Activated CD8-positive, alpha-beta memory T cell treated with anti-CD3 and anti-CD28 coated beads, Interleukin-2, amount 10 ng/mL, durations not matched to agents 7 days and 5 days (primary cell): ENCODE measurements around the gene RNF152. TPM values are rescaled to one million over a fixed set of nuclear protein-coding genes. Genes with fewer than 3 reads are reported as not detected.

ENCODE experiments used
- ATAC-seq: fragments of 150-1000 bp; cut with Tn5 transposase; one replicate; pipeline ENCODE4 v1.10.0; 2021; ENCODE audit warnings: moderate library complexity
- CTCF ChIA-PET: fragments of 350-600 bp; sonication (Branson Sonifier 250); formaldehyde crosslinking; loops from one replicate; lab custom pipeline; 2021; ENCODE audit warnings: antibody characterized with exemption; lab: Charles Lee
- DNase-seq: peaks from one replicate; pipeline ENCODE4 v3.0.0-alpha.2; 2020
- H3K27ac Mint-ChIP-seq: one replicate; pipeline ENCODE4 v1.8.0; 2021; ENCODE audit warnings: mild to moderate bottlenecking, mixed read lengths
- H3K27me3 Mint-ChIP-seq: one replicate; pipeline ENCODE4 v1.8.0; 2021; ENCODE audit warnings: mixed read lengths
- H3K36me3 Mint-ChIP-seq: one replicate; pipeline ENCODE4 v1.8.0; 2021; ENCODE audit warnings: mild to moderate bottlenecking, mixed read lengths
- H3K4me1 Mint-ChIP-seq: one replicate; pipeline ENCODE4 v1.8.0; 2021; ENCODE audit warnings: mixed read lengths
- H3K4me3 Mint-ChIP-seq: one replicate; pipeline ENCODE4 v1.8.0; 2021; ENCODE audit warnings: mild to moderate bottlenecking, moderate library complexity, mixed read lengths
- H3K9me3 Mint-ChIP-seq: one replicate; pipeline ENCODE4 v1.8.0; 2022; ENCODE audit warnings: low read depth, mixed read lengths
- total RNA-seq, 2 experiments: library from RNA; stranded (reverse); gene quantifications; one replicate each; pipeline ENCODE4 v1.2.3, GENCODE V29; 2021

Gene RNF152
- total RNA-seq, 2 experiments from 2014 or later: 0.09 TPM; not detected in 1

GRCh38 chr18:61770279-61770678, 122.5 kb downstream of the RNF152 start:
- peaks cover 2% of the 10 kb centered on the region for H3K9me3 Mint-ChIP-seq
- H3K27me3 Mint-ChIP-seq: peaks cover 26% of the 10 kb centered on the region
- CTCF ChIA-PET: no interaction called here
- no peak overlapping the region for H3K27ac Mint-ChIP-seq
- no peaks in the 10 kb centered on the region for H3K36me3 Mint-ChIP-seq
- no peak for DNase-seq
- peaks cover 3% of the 10 kb centered on the region for H3K4me1 Mint-ChIP-seq
- no peak for ATAC-seq
- H3K4me3 Mint-ChIP-seq: no peak overlapping the region

DNA sequence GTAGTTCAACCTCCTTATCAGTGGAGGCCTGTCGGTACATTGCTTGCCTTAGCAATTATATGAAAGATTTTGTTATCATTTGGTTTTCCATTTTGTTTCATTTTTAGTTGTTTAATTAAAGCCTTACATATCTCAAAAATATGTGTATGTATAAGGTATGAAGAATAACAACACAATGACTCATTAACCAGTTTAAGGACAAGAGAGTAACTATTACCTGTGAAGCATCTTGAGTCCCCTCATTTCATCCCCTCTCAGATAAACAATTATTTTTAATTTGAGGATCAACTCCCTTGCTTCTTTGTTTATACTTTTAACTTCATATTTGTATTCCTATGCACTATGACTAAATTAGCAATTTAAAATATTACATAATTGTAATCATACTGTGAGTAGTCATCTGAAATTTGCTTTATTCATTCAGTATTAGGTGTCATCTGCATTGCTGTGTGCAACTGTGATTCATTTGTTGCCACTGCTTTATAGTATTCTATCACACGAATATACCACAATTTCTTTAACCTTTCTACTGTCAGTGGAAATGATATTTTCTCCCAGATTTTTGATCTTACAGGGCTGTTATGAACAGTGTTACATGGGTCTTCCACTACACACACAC, 126.4 kb downstream of the RNF152 start:
- no peaks in the 10 kb centered on the region for H3K9me3 Mint-ChIP-seq
- CTCF ChIA-PET: no interaction called here

DNA sequence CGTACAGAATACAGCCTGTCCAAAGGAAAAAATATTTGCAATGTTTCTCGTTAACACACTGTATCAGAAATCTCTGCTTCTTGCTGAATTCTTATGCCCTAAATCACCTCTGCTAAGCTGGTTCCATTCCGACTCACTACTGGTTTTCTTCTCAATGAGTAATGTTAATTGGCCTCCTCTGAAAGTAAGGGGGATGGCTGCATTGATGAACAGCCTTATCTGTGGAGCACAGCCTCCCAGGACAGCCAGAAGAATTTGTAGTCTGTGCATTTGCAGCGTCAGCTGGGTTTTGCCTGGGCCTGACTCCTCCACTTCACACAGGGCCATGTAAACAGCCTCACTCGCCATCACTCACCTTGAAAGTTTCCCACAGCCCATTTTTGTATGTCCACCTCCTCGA, 127.7 kb downstream of the RNF152 start:
- Mint-ChIP-seq H3K27ac (no peak overlapping the region), H3K9me3 (no peaks in the 10 kb centered on the region), H3K36me3 (no peaks in the 10 kb centered on the region), H3K4me1 (peaks cover 13% of the 10 kb centered on the region), H3K4me3 (no peak overlapping the region), H3K27me3 (peaks cover 39% of the 10 kb centered on the region)
- CTCF ChIA-PET: no interaction called here
- no peak for ATAC-seq
- no peak for DNase-seq

More for the DNA sequence above, 126.4 kb downstream of the RNF152 start:
- peaks cover 13% of the 10 kb centered on the region for H3K4me1 Mint-ChIP-seq
- ATAC-seq (no peak), DNase-seq (no peak)
- no peak overlapping the region for H3K27ac Mint-ChIP-seq
- H3K4me3 Mint-ChIP-seq: no peak overlapping the region
- no peaks in the 10 kb centered on the region for H3K36me3 Mint-ChIP-seq
- peaks cover 39% of the 10 kb centered on the region for H3K27me3 Mint-ChIP-seq

GRCh38 chr18:61764381-61764780, 128.4 kb downstream of the RNF152 start:
- no peak for ATAC-seq
- Mint-ChIP-seq H3K36me3 (no peaks in the 10 kb centered on the region), H3K9me3 (no peaks in the 10 kb centered on the region), H3K27ac (no peak overlapping the region), H3K4me1 (peaks cover 13% of the 10 kb centered on the region), H3K27me3 (peaks cover 39% of the 10 kb centered on the region), H3K4me3 (no peak overlapping the region)
- CTCF ChIA-PET: no interaction called here
- DNase-seq: no peak

DNA sequence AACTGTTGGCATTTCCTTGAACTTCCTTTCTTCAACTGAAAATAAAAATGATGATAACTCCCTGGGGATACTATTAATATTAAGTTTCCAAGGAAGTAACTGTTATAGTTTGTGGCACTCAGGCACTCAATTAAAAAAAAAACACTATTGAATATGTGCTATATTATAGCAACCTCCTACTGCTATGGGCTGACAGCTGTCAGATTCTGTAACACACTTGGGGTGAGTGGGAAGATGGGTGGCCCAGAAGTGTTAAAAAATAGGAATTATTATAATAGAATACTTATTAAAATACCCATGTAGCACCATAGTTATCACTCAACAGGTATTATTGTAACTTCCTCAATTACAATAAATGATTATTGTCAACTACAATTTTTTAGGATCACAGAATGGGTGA, 130.9 kb downstream of the RNF152 start:
- Mint-ChIP-seq H3K27me3 (peaks cover 34% of the 10 kb centered on the region), H3K4me3 (no peak overlapping the region), H3K9me3 (no peaks in the 10 kb centered on the region), H3K4me1 (peaks cover 13% of the 10 kb centered on the region), H3K36me3 (no peaks in the 10 kb centered on the region), H3K27ac (no peak overlapping the region)
- DNase-seq (no peak), ATAC-seq (no peak)
- CTCF ChIA-PET: no interaction called here
